IMR-90 (cell line): Measurements from ENCODE around the gene FNBP1. TPM values are rescaled to one million over a fixed set of nuclear protein-coding genes. Genes with fewer than 3 reads are reported as not detected.

ENCODE experiments used
- ATAC-seq: fragments of 200-7000 bp; cut with Tn5 transposase; 2 replicates; pipeline ENCODE4 v1.9.1; 2020; ENCODE audit warnings: low read depth, mild to moderate bottlenecking, moderate library complexity
- BruUV-seq: library from RNA; stranded (reverse); fragments of 400-500 nt; replicated peaks from 2 replicates; lab custom pipeline; 2021; lab: Mats Ljungman, UMichigan
- CTCF ChIA-PET: fragments of 300-600 bp; formaldehyde crosslinking; extraction: SDS; loops from one replicate; lab custom pipeline; 2021; ENCODE audit warnings: antibody characterized with exemption; lab: Yijun Ruan, JAX
- POLR2A ChIA-PET: fragments of 300-600 bp; sonication (Branson Sonifier 250); formaldehyde crosslinking; loops from one replicate; lab custom pipeline; 2022; ENCODE audit warnings: antibody characterized with exemption; ENCODE audit not compliant: unreplicated experiment; lab: Charles Lee
- DNase-seq: peaks from one replicate; pipeline ENCODE4 v3.0.0; 2013
- H2AFZ ChIP-seq: replicated peaks from 2 replicates; pipeline ENCODE3; 2013; ENCODE audit warnings: low read length, mild to moderate bottlenecking; ENCODE audit not compliant: poor library complexity
- H2AK5ac ChIP-seq: 2 replicates; pipeline ENCODE4 v1.6.1; 2013; ENCODE audit warnings: low read depth, low read length, inconsistent platforms
- H2AK9ac ChIP-seq: replicated peaks from 2 replicates; pipeline ENCODE3; 2013; ENCODE audit warnings: mild to moderate bottlenecking, low read depth, low read length, moderate library complexity; ENCODE audit not compliant: poor library complexity
- H2BK120ac ChIP-seq: 2 replicates; pipeline ENCODE4 v1.6.1; 2013; ENCODE audit warnings: low read depth, low read length, inconsistent platforms
- H2BK15ac ChIP-seq: 3 replicates; pipeline ENCODE4 v1.6.1; 2013; ENCODE audit warnings: low read depth, low read length, inconsistent platforms
- H2BK20ac ChIP-seq: 2 replicates; pipeline ENCODE4 v1.6.1; 2013; ENCODE audit warnings: low read depth, mild to moderate bottlenecking, inconsistent platforms, low read length, moderate library complexity
- H2BK5ac ChIP-seq: 2 replicates; pipeline ENCODE4 v1.6.1; 2013; ENCODE audit warnings: mild to moderate bottlenecking, low read depth, low read length, inconsistent platforms; ENCODE audit not compliant: poor library complexity, severe bottlenecking
- H3K14ac ChIP-seq: replicated peaks from 2 replicates; pipeline ENCODE4 v1.6.1; 2013; ENCODE audit warnings: low read depth, low read length, inconsistent platforms
- H3K18ac ChIP-seq: 2 replicates; pipeline ENCODE4 v1.6.1; 2013; ENCODE audit warnings: low read depth, low read length, control low read depth
- H3K23ac ChIP-seq: 2 replicates; pipeline ENCODE4 v1.6.1; 2013; ENCODE audit warnings: low read depth, low read length, inconsistent platforms
- H3K27ac ChIP-seq: 2 replicates; pipeline ENCODE4 v1.5.1; 2013; ENCODE audit warnings: mild to moderate bottlenecking, control low read depth, low read length; ENCODE audit not compliant: insufficient read depth
- H3K27me3 ChIP-seq: 2 replicates; pipeline ENCODE4 v1.6.1; 2013; ENCODE audit warnings: low read length; ENCODE audit not compliant: control insufficient read depth, insufficient read depth
- H3K36me3 ChIP-seq: 2 replicates; pipeline ENCODE4 v1.6.1; 2013; ENCODE audit warnings: low read length, mixed read lengths; ENCODE audit not compliant: control insufficient read depth, insufficient read depth
- H3K4ac ChIP-seq: 2 replicates; pipeline ENCODE4 v1.6.1; 2013; ENCODE audit warnings: low read depth, low read length, inconsistent platforms
- H3K4me1 ChIP-seq: 2 replicates; pipeline ENCODE4 v1.6.1; 2013; ENCODE audit warnings: low read length, mixed read lengths; ENCODE audit not compliant: control insufficient read depth, insufficient read depth
- H3K4me2 ChIP-seq: 2 replicates; pipeline ENCODE4 v1.6.1; 2013; ENCODE audit warnings: low read depth, mild to moderate bottlenecking, control low read depth, low read length, moderate library complexity
- H3K4me3 ChIP-seq: 2 replicates; pipeline ENCODE4 v1.5.1; 2013; ENCODE audit warnings: low read depth, mild to moderate bottlenecking, control low read depth, low read length, moderate library complexity; ENCODE audit not compliant: insufficient read depth
- H3K56ac ChIP-seq: 2 replicates; pipeline ENCODE4 v1.6.1; 2013; ENCODE audit warnings: low read length, inconsistent platforms; ENCODE audit not compliant: insufficient read depth; ENCODE audit errors: extremely low read depth
- H3K79me1 ChIP-seq, 2 experiments: 2 replicates each; pipeline ENCODE4 v1.6.1; 2013; ENCODE audit warnings: low read length in 2 of 2, inconsistent platforms in 1 of 2, low read depth in 1 of 2
- H3K9ac ChIP-seq: 2 replicates; pipeline ENCODE4 v1.6.1; 2013; ENCODE audit warnings: low read depth, low read length, control low read depth
- H3K9me1 ChIP-seq: 2 replicates; pipeline ENCODE4 v1.6.1; 2013; ENCODE audit warnings: low read length, inconsistent platforms; ENCODE audit not compliant: insufficient read depth
- H3K9me3 ChIP-seq: 2 replicates; pipeline ENCODE4 v1.6.1; 2013; ENCODE audit warnings: low read length; ENCODE audit not compliant: control insufficient read depth, insufficient read depth
- H4K20me1 ChIP-seq: 2 replicates; pipeline ENCODE4 v1.6.1; 2013; ENCODE audit warnings: low read length, inconsistent platforms; ENCODE audit not compliant: insufficient read depth
- H4K5ac ChIP-seq: 2 replicates; pipeline ENCODE4 v1.6.1; 2013; ENCODE audit warnings: mild to moderate bottlenecking, low read depth, low read length, control low read depth
- H4K8ac ChIP-seq, 2 experiments: 2 replicates each; pipeline ENCODE4 v1.6.1; 2013; ENCODE audit warnings: low read depth in 2 of 2, low read length in 2 of 2, control low read depth in 1 of 2, inconsistent platforms in 1 of 2
- H4K91ac ChIP-seq: 2 replicates; pipeline ENCODE4 v1.6.1; 2013; ENCODE audit warnings: low read depth, low read length, inconsistent platforms; ENCODE audit not compliant: insufficient read depth
- BHLHE40 ChIP-seq: fragments of 150-350 bp; IDR thresholded peaks from 2 replicates; pipeline ENCODE4 v1.6.1; 2016; ENCODE audit warnings: mild to moderate bottlenecking, low read depth, low read length
- CEBPB ChIP-seq: IDR thresholded peaks from 2 replicates; pipeline ENCODE4 v1.6.1; 2012; ENCODE audit warnings: low read depth, low read length, improper control_type of control experiment
- CHD1 ChIP-seq: IDR thresholded peaks from 2 replicates; pipeline ENCODE4 v1.6.1; 2012; ENCODE audit warnings: low read depth, low read length, improper control_type of control experiment
- FOS ChIP-seq: fragments of 150-350 bp; IDR thresholded peaks from 2 replicates; pipeline ENCODE4 v1.6.1; 2016; ENCODE audit warnings: low read depth, low read length
- MAFK ChIP-seq: IDR thresholded peaks from 2 replicates; pipeline ENCODE4 v1.6.1; 2012; ENCODE audit warnings: low read depth, low read length, improper control_type of control experiment
- MAZ ChIP-seq: IDR thresholded peaks from 2 replicates; pipeline ENCODE4 v1.6.1; 2012; ENCODE audit warnings: low read depth, mild to moderate bottlenecking, low read length, improper control_type of control experiment, moderate library complexity, borderline replicate concordance
- MXI1 ChIP-seq: IDR thresholded peaks from 2 replicates; pipeline ENCODE4 v1.6.1; 2012; ENCODE audit warnings: low read depth, mild to moderate bottlenecking, low read length, moderate library complexity, borderline replicate concordance
- NFE2L2 ChIP-seq: fragments of 150-350 bp; IDR thresholded peaks from 2 replicates; pipeline ENCODE4 v1.6.1; 2016; ENCODE audit warnings: low read depth, mild to moderate bottlenecking, low read length
- POLR2A ChIP-seq: IDR thresholded peaks from 2 replicates; pipeline ENCODE4 v1.6.1; 2012; ENCODE audit warnings: mild to moderate bottlenecking, low read depth, low read length
- RAD21 ChIP-seq: IDR thresholded peaks from 2 replicates; pipeline ENCODE4 v1.6.1; 2012; ENCODE audit warnings: low read length, improper control_type of control experiment
- RCOR1 ChIP-seq: IDR thresholded peaks from 2 replicates; pipeline ENCODE4 v1.6.1; 2012; ENCODE audit warnings: mild to moderate bottlenecking, low read length, improper control_type of control experiment; ENCODE audit not compliant: insufficient replicate concordance
- RFX5 ChIP-seq: IDR thresholded peaks from 2 replicates; pipeline ENCODE4 v1.8.0; 2012; ENCODE audit warnings: low read depth, mild to moderate bottlenecking, low read length, moderate library complexity
- SMC3 ChIP-seq: fragments of 150-350 bp; IDR thresholded peaks from 2 replicates; pipeline ENCODE4 v1.6.1; 2016; ENCODE audit warnings: low read depth, mild to moderate bottlenecking, antibody characterized with exemption, low read length, moderate library complexity
- WGBS, 2 experiments: methylation state at CpG; one replicate each; pipeline versions ENCODE4 v1.1.5 to v1.1.7; 2013; ENCODE audit warnings: missing lambda C conversion rate in 2 of 2; ENCODE audit not compliant: insufficient read length in 1 of 2; ENCODE audit errors: extremely low coverage in 2 of 2; 5-methylcytosine and 5-hydroxymethylcytosine counted together
- dilution Hi-C: fragments of 300-500 bp; cut with HindIII; formaldehyde crosslinking; loops from one replicate; pipeline ENCODE4 v1.14.3; 2018; ENCODE audit warnings: low sequenced_read_pairs; ENCODE audit not compliant: unreplicated experiment
- in situ Hi-C: fragments of 300-500 bp; cut with MboI; formaldehyde crosslinking; loops from 3 replicates; pipeline ENCODE4 v1.14.3; 2019; ENCODE audit warnings: low sequenced_read_pairs, inconsistent platforms, mixed read lengths
- intact Hi-C: fragments of 100-400 bp; cut with micrococcal nuclease; formaldehyde crosslinking; loops from 2 replicates; pipeline ENCODE4 v1.10.0; 2022
- polyA plus RNA-seq, 3 experiments: library from polyadenylated mRNA; depleted of rRNA; stranded (reverse); fragments of >200 nt; gene quantifications; 2 replicates each; pipeline ENCODE4 v1.2.3, GENCODE V29; 2012; ENCODE audit warnings: low replicate concordance in 1 of 3
- total RNA-seq: library from RNA; depleted of rRNA; stranded (reverse); fragments of >200 nt; gene quantifications from 2 replicates; pipeline ENCODE4 v1.2.3, GENCODE V29; 2012
- TF ChIP-seq, protein P1 (sequence below): fragments of 150-350 bp; IDR thresholded peaks from 2 replicates; pipeline ENCODE4 v1.6.1; 2017; ENCODE audit warnings: mild to moderate bottlenecking, antibody characterized with exemption, low read length, low read depth
- TF ChIP-seq, protein P2 (sequence below): fragments of 150-350 bp; IDR thresholded peaks from 2 replicates; pipeline ENCODE4 v1.6.1; 2016; ENCODE audit warnings: low read depth, mild to moderate bottlenecking, low read length, moderate library complexity, borderline replicate concordance
- TF ChIP-seq, protein P3 (sequence below): conservative IDR thresholded peaks from 2 replicates; pipeline ENCODE4 v1.5.1; 2012; ENCODE audit warnings: mild to moderate bottlenecking, low read depth, low read length, improper control_type of control experiment

The FNBP1 gene
- total and polyA plus RNA-seq, 2 of the 4 experiments (the other 2 are of a cell fraction), result 10.3 to 15.4 TPM

DNA sequence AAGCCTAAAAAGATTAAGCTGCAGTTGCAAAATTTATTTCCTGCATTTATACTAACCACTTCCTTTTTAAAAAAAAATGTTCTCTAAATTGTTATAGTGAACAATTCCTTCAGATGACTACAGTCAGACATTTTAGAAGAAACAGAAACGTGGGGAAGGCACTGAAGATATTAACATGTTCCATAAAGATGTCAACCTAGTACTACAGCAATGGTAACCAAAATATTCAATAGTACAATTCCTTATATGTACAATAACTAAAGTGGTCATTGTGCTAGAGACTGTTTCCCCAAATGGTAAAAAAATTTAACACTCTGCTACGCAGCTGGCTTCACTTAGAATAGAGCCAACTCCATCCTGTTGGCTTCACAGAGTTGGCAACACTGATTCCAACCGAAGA is 97.7 kb downstream of the FNBP1 start:
- Histone ChIP-seq H3K18ac (no peak overlapping the region), H3K14ac (no peak overlapping the region), H3K27me3 (no peaks in the 10 kb centered on the region), H3K4me1 (no peaks in the 10 kb centered on the region; the same call in 1 of the 2 replicates), H2BK5ac (no peak overlapping the region), H3K4ac (no peak overlapping the region), H3K36me3 (peaks cover 9% of the 10 kb centered on the region), H2BK120ac (no peak overlapping the region), H3K4me2 (no peak overlapping the region), H3K9ac (no peak overlapping the region), H3K79me1 (no peaks in the 10 kb centered on the region), H2BK20ac (no peak overlapping the region), H4K20me1 (no peaks in the 10 kb centered on the region), H2AFZ (no peak overlapping the region), H2AK9ac (no peak overlapping the region), H2AK5ac (no peak overlapping the region), H4K91ac (no peak overlapping the region), H4K8ac (no peak overlapping the region), H3K27ac (no peak overlapping the region), H3K9me1 (no peaks in the 10 kb centered on the region; the same call in 1 of the 2 replicates), H2BK15ac (no peak overlapping the region), H3K23ac (no peak overlapping the region), H3K56ac (no peak overlapping the region), H4K5ac (no peak overlapping the region), H3K9me3 (peaks cover 5% of the 10 kb centered on the region), H3K4me3 (no peak overlapping the region)
- CTCF ChIA-PET, result no interaction called here
- no peak for DNase-seq
- POLR2A ChIA-PET, result no interaction called here
- in situ Hi-C loops (no loop called here), intact Hi-C loops (no loop called here), dilution Hi-C loops (no loop called here)
- TF ChIP-seq SMC3, result no peak
- no peak for TF ChIP-seq RAD21
- TF ChIP-seq, protein P1, sequence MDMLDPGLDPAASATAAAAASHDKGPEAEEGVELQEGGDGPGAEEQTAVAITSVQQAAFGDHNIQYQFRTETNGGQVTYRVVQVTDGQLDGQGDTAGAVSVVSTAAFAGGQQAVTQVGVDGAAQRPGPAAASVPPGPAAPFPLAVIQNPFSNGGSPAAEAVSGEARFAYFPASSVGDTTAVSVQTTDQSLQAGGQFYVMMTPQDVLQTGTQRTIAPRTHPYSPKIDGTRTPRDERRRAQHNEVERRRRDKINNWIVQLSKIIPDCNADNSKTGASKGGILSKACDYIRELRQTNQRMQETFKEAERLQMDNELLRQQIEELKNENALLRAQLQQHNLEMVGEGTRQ, result no peak
- no peak for TF ChIP-seq RCOR1
- no peak for TF ChIP-seq BHLHE40
- TF ChIP-seq, protein P2, sequence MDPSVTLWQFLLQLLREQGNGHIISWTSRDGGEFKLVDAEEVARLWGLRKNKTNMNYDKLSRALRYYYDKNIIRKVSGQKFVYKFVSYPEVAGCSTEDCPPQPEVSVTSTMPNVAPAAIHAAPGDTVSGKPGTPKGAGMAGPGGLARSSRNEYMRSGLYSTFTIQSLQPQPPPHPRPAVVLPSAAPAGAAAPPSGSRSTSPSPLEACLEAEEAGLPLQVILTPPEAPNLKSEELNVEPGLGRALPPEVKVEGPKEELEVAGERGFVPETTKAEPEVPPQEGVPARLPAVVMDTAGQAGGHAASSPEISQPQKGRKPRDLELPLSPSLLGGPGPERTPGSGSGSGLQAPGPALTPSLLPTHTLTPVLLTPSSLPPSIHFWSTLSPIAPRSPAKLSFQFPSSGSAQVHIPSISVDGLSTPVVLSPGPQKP, result no peak
- no peak for TF ChIP-seq RFX5
- TF ChIP-seq, protein P3, sequence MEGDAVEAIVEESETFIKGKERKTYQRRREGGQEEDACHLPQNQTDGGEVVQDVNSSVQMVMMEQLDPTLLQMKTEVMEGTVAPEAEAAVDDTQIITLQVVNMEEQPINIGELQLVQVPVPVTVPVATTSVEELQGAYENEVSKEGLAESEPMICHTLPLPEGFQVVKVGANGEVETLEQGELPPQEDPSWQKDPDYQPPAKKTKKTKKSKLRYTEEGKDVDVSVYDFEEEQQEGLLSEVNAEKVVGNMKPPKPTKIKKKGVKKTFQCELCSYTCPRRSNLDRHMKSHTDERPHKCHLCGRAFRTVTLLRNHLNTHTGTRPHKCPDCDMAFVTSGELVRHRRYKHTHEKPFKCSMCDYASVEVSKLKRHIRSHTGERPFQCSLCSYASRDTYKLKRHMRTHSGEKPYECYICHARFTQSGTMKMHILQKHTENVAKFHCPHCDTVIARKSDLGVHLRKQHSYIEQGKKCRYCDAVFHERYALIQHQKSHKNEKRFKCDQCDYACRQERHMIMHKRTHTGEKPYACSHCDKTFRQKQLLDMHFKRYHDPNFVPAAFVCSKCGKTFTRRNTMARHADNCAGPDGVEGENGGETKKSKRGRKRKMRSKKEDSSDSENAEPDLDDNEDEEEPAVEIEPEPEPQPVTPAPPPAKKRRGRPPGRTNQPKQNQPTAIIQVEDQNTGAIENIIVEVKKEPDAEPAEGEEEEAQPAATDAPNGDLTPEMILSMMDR, result no peak
- no peak for TF ChIP-seq CEBPB
- no peak for TF ChIP-seq FOS
- TF ChIP-seq MAFK, result no peak
- no peak for TF ChIP-seq POLR2A
- TF ChIP-seq MAZ, result no peak
- no peak for TF ChIP-seq MXI1
- no peak for TF ChIP-seq CHD1
- TF ChIP-seq NFE2L2, result no peak
- ATAC-seq, result no peak
- BruUV-seq, result no TSS peak
- no CpG with 5 or more reads among the region's 3 CpGs for WGBS, 2 experiments
